GM23248 (cell line): ENCODE results near the gene THSD4.

Source experiments
- EZH2 ChIP-seq: fragments of 200-600 bp; sonication (generic); IDR thresholded peaks from 2 replicates; pipeline ENCODE4 v1.6.1; 2018; ENCODE audit warnings: antibody characterized with exemption, mild to moderate bottlenecking; ENCODE audit not compliant: insufficient read depth, poor library complexity, severe bottlenecking
- EZH2phosphoT487 ChIP-seq: fragments of 200-600 bp; sonication (generic); IDR thresholded peaks from 2 replicates; pipeline ENCODE4 v1.6.1; 2018; ENCODE audit warnings: antibody characterized with exemption, moderate library complexity, mild to moderate bottlenecking, low read depth; ENCODE audit not compliant: insufficient read depth

- no peak for TF ChIP-seq EZH2phosphoT487
- TF ChIP-seq EZH2, result no peak
Measured at GRCh38 chr15:71666763-71667620, 551.7 kb downstream of the THSD4 start.
